ENCODE results near the gene SRSF7.

DNA sequence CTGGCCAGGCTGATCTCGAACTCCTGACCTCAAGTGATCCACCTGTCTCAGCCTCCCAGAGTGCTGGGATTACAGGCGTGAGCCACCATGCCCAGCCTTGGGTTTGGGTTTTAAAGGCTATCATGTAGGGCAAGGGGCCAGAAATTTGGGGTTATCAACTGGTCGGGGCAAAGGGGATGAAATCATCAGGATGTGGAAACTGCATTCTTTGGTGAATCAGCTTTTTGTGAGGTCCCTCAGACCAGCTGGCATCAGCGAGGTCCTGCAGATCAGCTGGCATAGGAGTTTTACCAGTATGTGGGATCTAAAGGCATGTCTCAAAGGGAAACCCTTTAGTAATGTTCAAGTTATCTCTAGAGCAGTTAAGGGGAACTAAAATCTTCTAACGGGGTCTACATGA, 20.5 kb upstream of the SRSF7 start:
- TF ChIP-seq POLR2A (IDR thresholded peaks at IDR 0.05; ENCODE audit: low read depth, low read length), result no peak
- TF ChIP-seq POLR2AphosphoS5 (IDR thresholded peaks at IDR 0.05; ENCODE audit: low read depth, low read length), result no peak

Data from GM12892 (cell line).